ENCODE results near the gene RAD23A.

Gene RAD23A

DNA sequence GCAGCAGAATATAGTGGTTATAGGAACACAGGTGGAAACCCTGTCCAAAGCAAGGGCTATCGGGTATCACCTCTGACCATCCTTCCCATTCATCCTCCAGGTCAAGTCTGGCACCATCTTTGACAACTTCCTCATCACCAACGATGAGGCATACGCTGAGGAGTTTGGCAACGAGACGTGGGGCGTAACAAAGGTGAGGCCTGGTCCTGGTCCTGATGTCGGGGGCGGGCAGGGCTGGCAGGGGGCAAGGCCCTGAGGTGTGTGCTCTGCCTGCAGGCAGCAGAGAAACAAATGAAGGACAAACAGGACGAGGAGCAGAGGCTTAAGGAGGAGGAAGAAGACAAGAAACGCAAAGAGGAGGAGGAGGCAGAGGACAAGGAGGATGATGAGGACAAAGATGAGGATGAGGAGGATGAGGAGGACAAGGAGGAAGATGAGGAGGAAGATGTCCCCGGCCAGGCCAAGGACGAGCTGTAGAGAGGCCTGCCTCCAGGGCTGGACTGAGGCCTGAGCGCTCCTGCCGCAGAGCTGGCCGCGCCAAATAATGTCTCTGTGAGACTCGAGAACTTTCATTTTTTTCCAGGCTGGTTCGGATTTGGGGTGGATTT is 2.1 kb upstream of the RAD23A start:
- TF ChIP-seq, protein P1, sequence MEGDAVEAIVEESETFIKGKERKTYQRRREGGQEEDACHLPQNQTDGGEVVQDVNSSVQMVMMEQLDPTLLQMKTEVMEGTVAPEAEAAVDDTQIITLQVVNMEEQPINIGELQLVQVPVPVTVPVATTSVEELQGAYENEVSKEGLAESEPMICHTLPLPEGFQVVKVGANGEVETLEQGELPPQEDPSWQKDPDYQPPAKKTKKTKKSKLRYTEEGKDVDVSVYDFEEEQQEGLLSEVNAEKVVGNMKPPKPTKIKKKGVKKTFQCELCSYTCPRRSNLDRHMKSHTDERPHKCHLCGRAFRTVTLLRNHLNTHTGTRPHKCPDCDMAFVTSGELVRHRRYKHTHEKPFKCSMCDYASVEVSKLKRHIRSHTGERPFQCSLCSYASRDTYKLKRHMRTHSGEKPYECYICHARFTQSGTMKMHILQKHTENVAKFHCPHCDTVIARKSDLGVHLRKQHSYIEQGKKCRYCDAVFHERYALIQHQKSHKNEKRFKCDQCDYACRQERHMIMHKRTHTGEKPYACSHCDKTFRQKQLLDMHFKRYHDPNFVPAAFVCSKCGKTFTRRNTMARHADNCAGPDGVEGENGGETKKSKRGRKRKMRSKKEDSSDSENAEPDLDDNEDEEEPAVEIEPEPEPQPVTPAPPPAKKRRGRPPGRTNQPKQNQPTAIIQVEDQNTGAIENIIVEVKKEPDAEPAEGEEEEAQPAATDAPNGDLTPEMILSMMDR (IDR thresholded peaks at IDR 0.05): no peak
- Histone ChIP-seq H3K4me2 (ENCODE audit: low read length) (no peak overlapping the region), H3K27ac (no peak overlapping the region), H3K9ac (no peak overlapping the region), H3K4me1 (peaks cover 19% of the 10 kb centered on the region), H3K4me3 (ENCODE audit: low read depth, low read length) (no peak overlapping the region), H3K79me2 (peaks cover 40% of the 10 kb centered on the region), H3K36me3 (ENCODE audit: control insufficient read depth, insufficient read depth, low read length) (no peaks in the 10 kb centered on the region), H3K9me3 (ENCODE audit: control insufficient read depth, low read length) (no peaks in the 10 kb centered on the region), H2AFZ (no peak overlapping the region), H3K27me3 (ENCODE audit: control insufficient read depth, insufficient read depth, low read length) (no peaks in the 10 kb centered on the region)

DNA sequence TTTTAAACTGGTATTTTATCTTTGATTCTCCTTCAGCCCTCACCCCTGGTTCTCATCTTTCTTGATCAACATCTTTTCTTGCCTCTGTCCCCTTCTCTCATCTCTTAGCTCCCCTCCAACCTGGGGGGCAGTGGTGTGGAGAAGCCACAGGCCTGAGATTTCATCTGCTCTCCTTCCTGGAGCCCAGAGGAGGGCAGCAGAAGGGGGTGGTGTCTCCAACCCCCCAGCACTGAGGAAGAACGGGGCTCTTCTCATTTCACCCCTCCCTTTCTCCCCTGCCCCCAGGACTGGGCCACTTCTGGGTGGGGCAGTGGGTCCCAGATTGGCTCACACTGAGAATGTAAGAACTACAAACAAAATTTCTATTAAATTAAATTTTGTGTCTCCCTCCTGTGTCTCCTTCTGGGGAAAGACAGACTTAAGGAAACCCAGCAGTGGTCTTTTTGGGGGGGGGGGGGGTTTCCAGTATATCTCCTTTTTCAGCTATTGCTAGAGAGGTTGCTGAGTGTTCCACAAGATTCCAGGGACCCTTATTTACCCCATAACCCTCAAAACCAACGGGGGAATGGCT is 1.5 kb upstream of the RAD23A start:
- no peak overlapping the region for H3K4me3 ChIP-seq (ENCODE audit: low read depth, low read length)
- H3K79me2 ChIP-seq: peaks cover 36% of the 10 kb centered on the region
- no peak overlapping the region for H3K27ac ChIP-seq
- no peak overlapping the region for H2AFZ ChIP-seq
- H3K4me2 ChIP-seq (ENCODE audit: low read length): no peak overlapping the region
- TF ChIP-seq, protein P1 (IDR thresholded peaks at IDR 0.05): no peak
- H3K9me3 ChIP-seq (ENCODE audit: control insufficient read depth, low read length): no peaks in the 10 kb centered on the region
- no peak overlapping the region for H3K9ac ChIP-seq
- H3K27me3 ChIP-seq (ENCODE audit: control insufficient read depth, insufficient read depth, low read length): no peaks in the 10 kb centered on the region
- no peaks in the 10 kb centered on the region for H3K36me3 ChIP-seq (ENCODE audit: control insufficient read depth, insufficient read depth, low read length)
- peaks cover 19% of the 10 kb centered on the region for H3K4me1 ChIP-seq

DNA sequence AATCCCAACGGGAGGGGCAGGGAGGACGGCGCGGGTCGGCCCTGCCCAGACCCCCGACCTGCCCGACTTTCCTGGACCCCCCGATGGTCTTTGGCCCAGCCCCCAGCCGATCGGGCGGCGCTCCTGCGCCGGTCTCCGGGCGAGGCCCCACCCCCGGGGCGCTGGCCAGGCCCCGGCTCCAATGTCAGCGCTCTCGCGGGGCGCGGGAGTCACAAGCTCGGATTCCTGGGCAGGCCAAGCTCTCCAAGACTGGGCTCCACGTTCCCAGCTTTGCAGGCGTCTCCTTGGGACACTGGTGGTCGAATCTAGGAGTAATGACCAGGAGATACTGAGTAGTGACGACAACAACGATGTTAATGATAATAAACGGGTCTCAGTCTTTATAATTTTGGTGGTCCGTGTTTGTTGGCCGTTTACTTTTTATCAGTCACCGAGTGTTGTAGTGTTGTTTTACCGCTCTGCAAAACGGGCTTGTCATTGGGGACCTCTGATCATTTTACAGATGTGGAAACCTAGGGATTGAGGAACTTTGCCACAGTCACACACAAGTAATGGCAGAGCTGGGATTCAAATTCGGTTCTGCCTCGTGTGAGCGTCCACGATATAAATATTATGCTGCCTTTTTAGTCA is 545 bp downstream of the RAD23A start:
- peaks cover 7% of the 10 kb centered on the region for H3K4me1 ChIP-seq
- H3K79me2 ChIP-seq: peaks cover 20% of the 10 kb centered on the region
- H3K4me3 ChIP-seq (ENCODE audit: low read depth, low read length): peak overlapping the region; percentile 93
- H2AFZ ChIP-seq: peak overlapping the region; percentile 53
- TF ChIP-seq, protein P1 (IDR thresholded peaks at IDR 0.05): peak; percentile 5
- peak overlapping the region; percentile 80 for H3K27ac ChIP-seq
- H3K4me2 ChIP-seq (ENCODE audit: low read length): peak overlapping the region; percentile 94
- no peaks in the 10 kb centered on the region for H3K9me3 ChIP-seq (ENCODE audit: control insufficient read depth, low read length)
- no peaks in the 10 kb centered on the region for H3K36me3 ChIP-seq (ENCODE audit: control insufficient read depth, insufficient read depth, low read length)
- no peaks in the 10 kb centered on the region for H3K27me3 ChIP-seq (ENCODE audit: control insufficient read depth, insufficient read depth, low read length)
- H3K9ac ChIP-seq: peak overlapping the region; percentile 62

DNA sequence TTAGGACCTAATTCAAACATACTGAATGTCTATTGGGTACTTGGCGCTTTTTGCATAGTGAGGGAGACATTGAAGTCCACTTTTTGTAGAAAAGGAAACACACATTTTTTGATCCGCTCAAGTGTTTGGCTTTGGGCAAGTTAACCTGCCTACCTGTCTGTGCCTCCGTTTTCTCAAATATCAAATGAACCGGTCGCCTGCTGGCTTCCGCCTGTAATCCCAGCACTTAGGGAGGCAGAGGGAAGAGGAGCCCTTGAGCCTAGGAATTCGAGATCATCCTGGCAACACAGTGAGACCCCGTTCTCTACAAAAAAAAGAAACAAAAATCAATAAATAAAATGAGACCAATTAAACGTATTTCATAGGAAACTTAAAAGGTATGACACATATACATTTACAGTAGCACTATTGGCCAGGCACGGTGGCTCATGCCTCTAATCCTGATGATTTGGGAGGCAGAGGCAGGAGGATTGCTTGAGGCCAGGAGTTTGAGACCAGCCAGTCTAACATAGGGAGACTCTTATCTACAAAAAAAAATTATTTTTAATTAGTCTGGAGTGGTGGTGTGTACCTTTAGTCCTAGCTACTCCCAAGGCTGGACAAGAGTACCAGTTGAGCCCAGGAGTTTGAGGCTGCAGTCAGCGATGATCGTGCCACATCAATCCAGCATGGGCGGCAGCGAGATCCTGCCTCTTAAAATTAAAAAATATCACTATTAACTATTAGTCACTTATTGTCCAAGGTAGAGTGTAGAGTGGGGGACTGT is 1.3 kb downstream of the RAD23A start:
- TF ChIP-seq, protein P1 (IDR thresholded peaks at IDR 0.05): no peak
- Histone ChIP-seq H3K4me2 (ENCODE audit: low read length) (peak overlapping the region; percentile 94), H3K9ac (no peak overlapping the region), H3K27ac (no peak overlapping the region), H3K4me3 (ENCODE audit: low read depth, low read length) (peak overlapping the region; percentile 93), H2AFZ (no peak overlapping the region), H3K27me3 (ENCODE audit: control insufficient read depth, insufficient read depth, low read length) (no peaks in the 10 kb centered on the region), H3K79me2 (peaks cover 20% of the 10 kb centered on the region), H3K9me3 (ENCODE audit: control insufficient read depth, low read length) (no peaks in the 10 kb centered on the region), H3K4me1 (peaks cover 7% of the 10 kb centered on the region), H3K36me3 (ENCODE audit: control insufficient read depth, insufficient read depth, low read length) (no peaks in the 10 kb centered on the region)
